NT2/D1 (cell line): ENCODE results near the gene COL6A2.

Source experiments
- SUZ12 ChIP-seq: IDR thresholded peaks from 2 replicates; pipeline ENCODE4 v1.6.1; 2011; ENCODE audit not compliant: insufficient read length, insufficient read depth; ENCODE audit errors: extremely low read depth
- YY1 ChIP-seq: IDR thresholded peaks from 2 replicates; pipeline ENCODE4 v1.6.1; 2011; ENCODE audit not compliant: insufficient read length, insufficient read depth
- ZNF274 ChIP-seq: IDR thresholded peaks from 2 replicates; pipeline ENCODE4 v1.6.1; 2011; ENCODE audit warnings: mild to moderate bottlenecking, low read depth, low read length

GRCh38 chr21:46161633-46162592, 64.0 kb downstream of the COL6A2 start:
- TF ChIP-seq ZNF274, result no peak
- TF ChIP-seq YY1, result no peak
- TF ChIP-seq SUZ12, result no peak
